ENCODE measurements around the gene DDIT3. TPM values are rescaled to one million over a fixed set of nuclear protein-coding genes. Genes with fewer than 3 reads are reported as not detected.

The DDIT3 gene
- total and polyA plus RNA-seq, 2 of the 8 experiments (the other 6 are each of a cell fraction or from before 2014, with no cell fraction given) = 4.9 to 5.7 TPM

DNA sequence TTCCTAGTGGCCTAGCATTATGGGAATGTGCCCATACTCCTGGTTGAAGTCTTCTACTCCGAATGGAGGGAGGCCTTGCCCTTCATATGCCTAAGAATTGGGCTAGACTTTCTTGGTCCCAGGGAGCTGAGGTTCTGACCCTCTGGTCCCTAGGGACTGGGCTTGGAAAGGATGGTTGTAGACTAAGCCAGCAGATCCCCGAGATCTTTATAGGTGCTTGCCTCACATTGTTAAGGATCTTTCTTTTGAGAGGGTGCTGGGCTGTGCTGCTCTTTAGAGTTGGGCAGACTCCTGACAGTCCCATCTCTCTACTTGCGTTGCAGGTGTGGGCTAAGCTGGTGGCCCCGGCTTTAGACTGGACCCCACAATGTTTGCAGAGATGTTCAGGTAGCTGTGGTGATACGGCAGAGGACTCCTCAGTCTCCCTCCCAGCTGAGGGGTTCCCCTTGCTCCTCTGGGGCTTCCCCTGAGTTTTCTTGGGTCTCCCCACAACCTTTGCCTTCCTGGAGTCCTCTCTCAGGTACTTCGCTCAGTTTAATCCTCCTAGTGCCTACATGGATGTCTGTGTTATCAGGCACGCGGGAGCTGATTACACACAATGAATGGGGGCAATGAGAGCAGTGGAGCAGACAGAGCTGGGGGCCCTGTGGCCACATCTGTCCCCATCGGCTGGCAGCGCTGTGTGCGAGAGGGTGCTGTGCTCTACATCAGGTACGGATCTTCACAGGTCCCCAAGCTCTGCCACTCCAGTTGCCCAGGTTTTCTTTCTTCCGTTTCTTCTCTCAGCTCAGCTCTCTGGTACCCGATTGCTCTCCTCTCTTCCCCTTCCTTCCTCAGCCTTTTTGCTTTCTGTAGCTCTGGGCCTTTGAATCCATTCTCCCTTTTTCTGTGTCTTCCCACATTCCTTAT is 3.6 kb upstream of the DDIT3 start:
- Histone ChIP-seq H3K56ac (replicated peaks; ENCODE audit: insufficient read length, low read depth, low read length) (no peak overlapping the region), H2BK5ac (ENCODE audit: low read depth, low read length) (0 out of 2 replicates have a peak overlapping the region, but pooled peaks have one; percentile 61), H3K9me3 (ENCODE audit: insufficient read depth in 2 of 2, low read depth in 1 of 2, low read length in 1 of 2) (no peaks in the 10 kb centered on the region), H3K23ac (ENCODE audit: insufficient read length) (no peak overlapping the region), H3K18ac (ENCODE audit: extremely low read depth, low read length) (no peak overlapping the region; the same call in 1 of the 2 replicates), H3K14ac (ENCODE audit: insufficient read length) (no peak overlapping the region), H4K5ac (ENCODE audit: insufficient read length, low read depth, low read length) (no peak overlapping the region), H3K9ac (replicated peaks in 1 of 4; ENCODE audit: extremely low read depth in 1 of 4, low read depth in 3 of 4, low read length in 3 of 4) (peak overlapping the region in 1 of 4 experiments; percentile 35; a peak in 2 of 7 replicates), H3K4me3 (ENCODE audit: extremely low read depth in 1 of 4, insufficient read depth in 2 of 4, low read depth in 3 of 4, low read length in 4 of 4) (peak overlapping the region; percentile 58 to 95 (median 83); a peak in 7 of 8 replicates), H4K8ac (ENCODE audit: extremely low read depth, insufficient read depth, low read length) (no peak overlapping the region), H3K79me2 (ENCODE audit: control insufficient read depth in 1 of 2, insufficient read depth in 2 of 2, low read length in 2 of 2) (peaks cover 0 to 17% of the 10 kb centered on the region in 2 experiments; a peak in 1 of 4 replicates), H3K23me2 (ENCODE audit: low read depth, low read length) (peaks cover 19% of the 10 kb centered on the region), H4K20me1 (replicated peaks in 1 of 2; ENCODE audit: control insufficient read depth in 1 of 2, insufficient read depth in 2 of 2, low read length in 2 of 2) (peaks cover 5 to 16% of the 10 kb centered on the region in 2 experiments), H3K27ac (ENCODE audit: low read depth, low read length) (no peak overlapping the region), H3K4ac (replicated peaks; ENCODE audit: insufficient read length, low read depth, low read length) (no peak overlapping the region), H2AK5ac (ENCODE audit: low read depth, low read length) (0 out of 2 replicates have a peak overlapping the region, but pooled peaks have one; percentile 2), H3K79me1 (ENCODE audit: low read depth, low read length) (no peaks in the 10 kb centered on the region; the same call in 1 of the 2 replicates), H3K4me1 (replicated peaks in 1 of 4; ENCODE audit: control insufficient read depth in 3 of 4, insufficient read depth in 4 of 4, low read length in 3 of 4) (peaks cover 8 to 24% (median 14%) of the 10 kb centered on the region in 4 experiments), H2BK12ac (ENCODE audit: low read depth, low read length) (no peak overlapping the region), H4K91ac (replicated peaks; ENCODE audit: insufficient read length, low read length) (no peak overlapping the region), H2AFZ (ENCODE audit: low read length) (no peak overlapping the region), H2BK20ac (ENCODE audit: low read length) (no peak overlapping the region), H2BK15ac (ENCODE audit: low read length) (no peak overlapping the region), H3K27me3 (replicated peaks in 1 of 4; ENCODE audit: control insufficient read depth in 3 of 4, extremely low read depth in 1 of 4, insufficient read depth in 3 of 4, low read length in 3 of 4) (no peaks in the 10 kb centered on the region), H3K36me3 (ENCODE audit: control insufficient read depth in 2 of 4, insufficient read depth in 4 of 4, low read length in 3 of 4) (peaks cover 2 to 34% (median 6%) of the 10 kb centered on the region in 4 experiments; a peak in 5 of 8 replicates), H2BK120ac (replicated peaks; ENCODE audit: low read depth, low read length) (no peak overlapping the region), H3K4me2 (ENCODE audit: insufficient read depth in 1 of 2, low read depth in 2 of 2, low read length in 2 of 2) (peak overlapping the region; percentile 81 to 91)
- 88% methylated on average over 14 of the region's 14 CpGs; no CpG with 5 or more reads in 1 of the 2 experiments for WGBS, 2 experiments (ENCODE audit: extremely low coverage in 1 of 2, insufficient coverage in 1 of 2, insufficient read length in 1 of 2, insufficient replicate concordance in 2 of 2, low coverage in 1 of 2, low lambda C conversion rate in 2 of 2, missing lambda C conversion rate in 1 of 2)
- DNase-seq (ENCODE audit: low read depth in 1 of 2, low spot score in 2 of 2) = no peak
- POLR2A ChIA-PET (ENCODE audit: partially characterized antibody) = interaction anchor here (0.8 to 4.5 kb wide), 24 partner anchors 8 to 227 kb away, joined by 3 to 26 read pairs (median 4); partner anchors contain the start of genes DCTN2, INHBE, OS9 and PIP4K2C
- CTCF ChIA-PET (ENCODE audit: partially characterized antibody) = interaction anchor here (0.8 to 4.8 kb wide), 12 partner anchors 8 to 101 kb away, joined by 3 to 29 read pairs (median 4); partner anchors contain the start of gene INHBE
- no peak for FAIRE-seq
- TF ChIP-seq SIRT6 (IDR thresholded peaks at IDR 0.05; ENCODE audit: low read length) (no peak), CEBPB (IDR thresholded peaks at IDR 0.05; ENCODE audit: low read depth, low read length) (no peak), TAF1 (IDR thresholded peaks at IDR 0.05; ENCODE audit: low read depth, low read length) (no peak), TBP (IDR thresholded peaks at IDR 0.05; ENCODE audit: low read depth, low read length) (no peak), NRF1 (IDR thresholded peaks at IDR 0.05; ENCODE audit: low read depth, low read length) (no peak), JUND (IDR thresholded peaks at IDR 0.05; ENCODE audit: low read length) (no peak), CHD2 (IDR thresholded peaks at IDR 0.05; ENCODE audit: low read length) (no peak), ASH2L (IDR thresholded peaks at IDR 0.05; ENCODE audit: low read length) (no peak), BCL11A (IDR thresholded peaks at IDR 0.05; ENCODE audit: low read depth in 2 of 2, low read length in 2 of 2) (no peak), RFX5 (IDR thresholded peaks at IDR 0.05; ENCODE audit: borderline replicate concordance, low read depth, low read length) (no peak), RXRA (IDR thresholded peaks at IDR 0.05; ENCODE audit: insufficient read depth, low read depth, low read length) (no peak), POLR2AphosphoS5 (IDR thresholded peaks at IDR 0.05; ENCODE audit: low read depth, low read length) (no peak), FOSL1 (IDR thresholded peaks at IDR 0.05; ENCODE audit: insufficient read depth, low read depth, low read length) (no peak)

Data from H1 (cell line).